GM18505 (cell line): ENCODE data around the gene SVIL.
A peak's percentile ranks its signal among the peaks of the same experiment; 100 is the strongest.

Source experiments
- ATAC-seq: cut with Tn5 transposase; IDR thresholded peaks from one replicate; pipeline ENCODE4 v1.9.1; 2021; ENCODE audit not compliant: unreplicated experiment
- POLR2A ChIP-seq: IDR thresholded peaks from 4 replicates; pipeline ENCODE4 v1.6.1; 2011; ENCODE audit warnings: borderline replicate concordance; ENCODE audit not compliant: insufficient read depth, insufficient read length; ENCODE audit errors: extremely low read depth

The SVIL gene

DNA sequence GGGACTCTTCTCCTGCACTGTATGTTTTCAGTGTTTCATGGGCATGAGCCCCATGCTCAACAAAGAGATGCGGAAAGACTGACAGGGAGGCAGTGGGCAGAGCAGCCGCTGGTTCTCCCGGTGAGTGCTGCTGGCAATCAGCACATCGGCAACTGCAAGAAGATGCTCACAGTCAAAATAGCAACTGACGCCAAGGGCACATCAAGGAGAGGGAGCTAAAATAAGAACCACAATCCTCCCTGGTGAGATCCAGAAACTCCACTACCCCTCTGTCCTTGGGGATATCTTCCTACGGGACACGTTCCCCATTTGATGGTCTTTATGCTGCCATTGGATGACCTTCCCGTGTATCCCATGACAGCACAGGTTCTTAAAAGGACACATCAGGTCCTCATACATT, 28.9 kb upstream of the SVIL start:
- no peak for ATAC-seq
- no peak for TF ChIP-seq POLR2A

DNA sequence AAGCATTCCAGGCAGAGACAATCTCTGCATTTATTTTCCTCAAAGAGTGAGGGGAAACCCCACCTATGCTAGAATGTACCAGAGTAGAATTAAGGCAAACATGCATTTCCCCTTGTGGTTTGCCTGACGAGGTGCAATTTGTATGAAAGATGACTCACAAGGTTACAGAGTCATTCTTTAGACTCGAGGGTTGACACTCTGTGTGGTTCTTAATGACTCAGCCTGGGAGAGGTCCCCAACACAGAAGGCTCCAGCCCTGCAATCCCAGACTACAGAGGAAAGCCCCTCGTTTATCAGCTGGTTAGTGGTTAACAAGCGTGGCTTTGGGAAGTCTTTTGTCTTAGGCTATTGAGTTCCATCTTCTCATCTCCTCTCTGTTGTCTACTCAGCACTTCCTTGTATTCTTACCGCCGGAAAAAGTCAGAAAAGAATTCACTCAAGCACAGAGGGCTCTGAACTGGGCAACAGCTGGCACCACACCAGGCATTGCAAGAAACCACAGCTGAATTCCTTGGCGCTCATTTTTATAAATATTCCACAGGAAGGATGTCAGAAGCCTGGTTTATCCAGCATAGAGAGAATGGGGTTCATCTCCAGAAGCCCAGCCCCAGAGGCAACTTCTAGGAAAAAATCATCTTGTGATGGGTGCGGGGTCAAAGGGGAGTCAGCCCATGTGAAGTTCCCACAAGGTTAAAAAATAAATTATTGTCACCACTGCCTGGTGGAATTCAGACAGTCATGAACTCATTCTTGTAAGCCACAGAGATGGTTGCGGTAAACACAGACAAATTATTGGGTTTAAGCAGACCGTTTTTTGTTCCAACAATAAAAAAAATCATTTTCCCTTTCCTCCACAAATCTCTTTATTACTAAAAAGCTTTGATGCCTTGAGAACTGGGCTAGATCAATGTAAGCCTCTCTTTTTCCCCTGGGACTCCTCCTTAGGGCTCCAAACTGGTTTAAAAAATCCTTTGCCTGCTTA, 24.5 kb upstream of the SVIL start:
- ATAC-seq, result peak; percentile 98
- TF ChIP-seq POLR2A, result no peak

DNA sequence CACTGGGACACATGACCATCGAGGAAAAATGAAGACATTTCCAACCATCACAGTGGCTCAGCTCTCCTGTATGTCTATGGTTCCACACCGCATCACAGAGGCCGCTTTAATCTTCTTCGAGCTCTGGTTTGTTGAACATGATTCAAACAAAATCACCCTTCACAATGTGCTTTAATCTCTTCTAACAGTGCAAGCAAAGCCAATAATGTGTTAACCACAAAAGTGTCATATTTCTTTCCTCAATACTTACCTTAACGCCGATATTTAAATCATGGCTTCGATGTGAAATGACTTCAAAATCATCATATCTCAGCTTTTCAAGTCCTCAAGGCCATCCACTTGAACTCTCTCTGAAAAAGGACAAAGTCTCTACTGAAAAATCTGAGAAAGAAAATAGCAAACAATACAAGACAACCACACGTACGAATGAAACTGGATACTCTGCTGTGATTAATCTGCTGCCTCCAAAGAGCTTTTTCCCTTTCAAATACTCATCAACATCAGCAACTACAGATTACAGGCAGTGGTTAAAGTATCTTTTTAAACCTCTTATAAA, 23.0 kb upstream of the SVIL start:
- ATAC-seq, result no peak
- TF ChIP-seq POLR2A, result no peak

DNA sequence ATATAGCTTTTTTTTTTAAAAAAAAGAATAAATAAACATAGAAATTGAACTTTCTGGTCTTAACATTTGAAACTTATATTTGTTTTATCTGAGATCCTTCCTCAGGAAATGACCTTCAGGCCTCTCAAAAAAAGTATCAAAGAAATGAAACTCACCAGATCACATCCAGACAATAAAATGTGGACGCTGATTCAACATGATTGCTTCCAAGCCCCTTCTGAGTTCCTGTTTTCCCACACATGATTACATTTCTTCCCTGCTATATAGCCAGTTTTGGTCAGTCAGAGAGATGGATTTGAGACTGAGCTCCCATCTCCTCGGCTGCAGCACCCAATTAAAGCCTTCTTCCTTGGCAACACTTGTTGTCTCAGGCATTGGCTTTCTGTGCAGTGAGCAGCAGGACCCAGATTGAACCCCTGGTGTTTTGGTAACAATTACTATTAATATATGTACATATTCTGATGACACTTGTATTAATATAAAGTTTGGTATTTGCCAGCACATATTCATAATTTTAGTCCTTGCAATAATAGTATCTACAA, 21.8 kb upstream of the SVIL start:
- no peak for TF ChIP-seq POLR2A
- ATAC-seq, result no peak

GRCh38 chr10:29652192-29652591, 17.4 kb upstream of the SVIL start:
- TF ChIP-seq POLR2A, result no peak
- no peak for ATAC-seq

GRCh38 chr10:29651767-29652166, 17.0 kb upstream of the SVIL start:
- TF ChIP-seq POLR2A, result no peak
- ATAC-seq, result no peak

- no peak for TF ChIP-seq POLR2A
- no peak for ATAC-seq
These were observed 15.8 kb upstream of the SVIL start for GRCh38 chr10:29650552-29650944.

DNA sequence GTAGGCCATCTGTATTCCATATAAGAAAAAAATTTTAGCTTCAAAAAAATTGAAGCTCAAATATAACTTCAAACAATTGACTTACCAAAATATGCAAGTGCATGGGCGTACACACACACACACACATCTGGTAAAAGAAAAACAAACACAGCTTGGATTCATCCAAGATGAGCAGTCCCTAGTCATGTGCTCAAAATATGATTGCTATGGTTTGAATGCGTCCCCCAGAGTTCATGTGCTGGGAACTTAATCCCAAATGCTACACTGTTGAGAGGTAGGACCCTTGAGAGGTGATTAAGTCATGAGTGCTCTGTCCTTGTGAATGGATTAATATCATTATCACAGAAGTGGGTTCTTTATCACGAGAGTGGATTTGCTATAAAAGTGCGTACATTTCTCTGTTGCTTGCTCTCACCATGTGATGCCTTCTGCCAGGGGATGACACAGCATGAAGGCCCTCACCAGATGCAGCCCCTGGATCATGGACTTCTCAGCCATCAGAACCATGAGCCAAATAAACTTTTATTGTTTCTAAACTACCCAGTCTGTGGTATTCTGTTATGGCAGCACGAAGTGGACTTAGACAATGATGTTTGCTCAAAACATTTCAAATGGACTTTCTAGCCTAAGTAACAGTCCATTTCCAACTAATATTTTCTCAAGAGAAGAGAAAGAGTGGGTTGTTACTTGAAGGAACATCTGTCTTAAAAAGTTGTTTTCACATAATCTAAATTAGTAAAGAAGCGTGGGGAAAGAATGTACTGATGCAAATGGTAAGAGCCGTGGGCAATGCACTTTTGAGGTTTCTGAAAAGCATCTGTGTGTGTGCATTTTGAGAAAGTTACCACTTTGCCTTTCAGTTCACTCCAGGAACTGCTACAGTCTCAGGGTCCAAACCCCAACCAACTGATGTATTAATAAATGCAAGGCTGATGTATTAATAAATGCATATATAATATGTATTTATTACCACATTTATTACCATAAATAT, 15.1 kb upstream of the SVIL start:
- no peak for ATAC-seq

DNA sequence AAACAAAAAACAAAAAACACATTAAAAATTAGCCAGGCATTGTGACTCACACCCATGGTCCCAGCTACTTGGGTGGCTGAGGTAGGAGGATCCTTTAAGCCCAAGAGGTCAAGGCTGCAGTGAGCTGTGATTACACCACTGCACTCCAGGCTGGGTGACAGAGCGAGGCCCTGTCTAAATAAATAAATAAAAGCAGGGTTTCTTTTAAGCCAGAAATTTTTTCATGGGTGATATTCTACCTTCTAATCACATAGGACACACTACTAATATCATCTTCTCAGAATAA, 14.2 kb upstream of the SVIL start:
- ATAC-seq, result no peak
- no peak for TF ChIP-seq POLR2A

More for the DNA sequence above, 15.1 kb upstream of the SVIL start:
- TF ChIP-seq POLR2A, result no peak

GRCh38 chr10:29648114-29648982, 13.6 kb upstream of the SVIL start:
- no peak for ATAC-seq

DNA sequence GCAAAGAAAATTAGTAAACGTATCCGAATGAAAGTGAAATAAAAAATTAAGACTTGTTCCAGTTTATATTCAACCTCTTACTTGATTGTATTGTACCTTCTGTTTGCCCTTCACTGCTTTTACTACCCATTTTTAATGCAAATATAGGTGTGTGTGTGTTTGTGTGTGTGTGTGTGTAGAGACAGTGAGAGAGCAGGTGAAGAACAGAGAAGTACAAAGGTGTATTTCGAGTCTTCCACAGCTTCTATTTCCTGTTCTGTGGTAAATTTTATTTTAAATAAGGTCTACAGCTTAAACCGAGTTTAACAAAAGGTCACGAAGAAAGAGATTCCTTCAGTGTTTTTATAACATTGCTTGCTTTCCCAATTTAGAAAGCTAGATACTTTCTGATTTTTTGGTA, 12.7 kb upstream of the SVIL start:
- TF ChIP-seq POLR2A, result no peak
- no peak for ATAC-seq

More at GRCh38 chr10:29648114-29648982, 13.6 kb upstream of the SVIL start:
- no peak for TF ChIP-seq POLR2A

DNA sequence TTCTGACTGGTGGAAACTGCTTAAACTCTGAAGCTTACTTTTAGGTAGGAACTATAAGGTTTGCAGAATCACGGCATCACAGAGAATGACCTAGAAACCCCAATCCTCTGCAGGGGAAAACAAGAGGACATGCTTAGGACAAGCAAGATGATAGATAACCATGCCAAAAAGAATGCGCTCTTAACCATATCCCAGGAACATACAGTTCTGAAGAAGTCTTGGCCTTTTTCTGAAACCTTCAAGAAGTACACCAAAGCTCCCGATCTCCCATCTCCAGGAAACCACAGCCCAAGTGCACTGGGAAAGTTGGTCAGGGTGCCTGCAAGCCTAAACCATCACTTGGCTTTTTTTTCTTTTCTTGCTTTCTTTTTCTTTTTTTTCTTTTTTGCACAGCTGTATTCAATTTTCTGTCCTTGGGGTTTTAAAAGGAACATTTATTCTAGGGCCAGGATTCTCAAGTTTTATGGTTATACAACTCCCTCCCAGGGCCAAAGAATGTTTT, 12.2 kb upstream of the SVIL start:
- no peak for TF ChIP-seq POLR2A
- ATAC-seq, result no peak
